Measurements from ENCODE around the gene CFAP299.

DNA sequence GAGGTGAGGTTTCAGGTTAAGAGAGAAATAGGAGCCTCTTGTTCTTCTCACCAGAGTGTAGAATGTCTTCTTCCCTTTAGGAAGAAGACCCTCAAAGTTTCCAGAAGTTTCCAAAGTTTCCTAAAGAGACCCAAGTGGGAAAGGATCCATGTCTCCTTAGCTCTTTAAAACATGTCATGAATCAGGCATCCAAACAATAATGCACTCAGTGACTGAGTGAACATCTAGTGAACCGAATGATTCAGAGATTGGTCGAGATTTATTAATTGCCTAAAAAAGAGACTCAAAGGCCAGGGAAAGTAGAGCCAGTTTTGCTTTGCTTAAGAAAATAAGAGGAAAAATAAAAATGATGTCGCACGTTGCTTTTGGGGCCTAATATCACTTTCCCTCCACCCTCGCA lies 39.7 kb upstream of the CFAP299 start:
- no peak for TF ChIP-seq EP300 (IDR thresholded peaks at IDR 0.05)
- no peak for TF ChIP-seq CTCF (IDR thresholded peaks at IDR 0.05)
- TF ChIP-seq NR3C1 (IDR thresholded peaks at IDR 0.05): no peak
- no peak for TF ChIP-seq ATOH8 (CRISPR knock-in tag; IDR thresholded peaks at IDR 0.05; ENCODE audit: low read depth)
- TF ChIP-seq, protein P1, sequence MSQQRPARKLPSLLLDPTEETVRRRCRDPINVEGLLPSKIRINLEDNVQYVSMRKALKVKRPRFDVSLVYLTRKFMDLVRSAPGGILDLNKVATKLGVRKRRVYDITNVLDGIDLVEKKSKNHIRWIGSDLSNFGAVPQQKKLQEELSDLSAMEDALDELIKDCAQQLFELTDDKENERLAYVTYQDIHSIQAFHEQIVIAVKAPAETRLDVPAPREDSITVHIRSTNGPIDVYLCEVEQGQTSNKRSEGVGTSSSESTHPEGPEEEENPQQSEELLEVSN (IDR thresholded peaks at IDR 0.05; ENCODE audit: borderline replicate concordance, low read depth): no peak

Measured in A549 (cell line).